IPS DF 6.9 (cell line): ENCODE data around the gene ERAP2.

Experiments used
- DNase-seq: peaks from one replicate; pipeline ENCODE4 v3.0.0-alpha.2; 2013; ENCODE audit warnings: low read depth, low spot score
- H3K27ac ChIP-seq: one replicate; pipeline ENCODE4 v1.5.1; 2013; ENCODE audit warnings: low read length, control low read depth
- H3K27me3 ChIP-seq: 2 replicates; pipeline ENCODE4 v1.6.1; 2013; ENCODE audit warnings: mild to moderate bottlenecking, low read length; ENCODE audit not compliant: control insufficient read depth, insufficient read depth
- H3K36me3 ChIP-seq: 2 replicates; pipeline ENCODE4 v1.6.1; 2013; ENCODE audit warnings: low read length; ENCODE audit not compliant: control insufficient read depth, insufficient read depth
- H3K4me1 ChIP-seq: 2 replicates; pipeline ENCODE4 v1.6.1; 2013; ENCODE audit warnings: low read length; ENCODE audit not compliant: control insufficient read depth, insufficient read depth
- H3K4me3 ChIP-seq: 2 replicates; pipeline ENCODE4 v1.5.1; 2013; ENCODE audit warnings: mild to moderate bottlenecking, low read length
- H3K9me3 ChIP-seq: 2 replicates; pipeline ENCODE4 v1.6.1; 2013; ENCODE audit warnings: low read length, inconsistent platforms; ENCODE audit not compliant: control insufficient read depth, insufficient read depth
- WGBS: extraction: QIAGEN DNeasy Blood & Tissue Kit; methylation state at CpG from one replicate; pipeline ENCODE4 v1.1.7; 2013; ENCODE audit warnings: mixed read lengths, missing lambda C conversion rate; ENCODE audit not compliant: insufficient read length, insufficient coverage; 5-methylcytosine and 5-hydroxymethylcytosine counted together

ERAP2 gene

DNA sequence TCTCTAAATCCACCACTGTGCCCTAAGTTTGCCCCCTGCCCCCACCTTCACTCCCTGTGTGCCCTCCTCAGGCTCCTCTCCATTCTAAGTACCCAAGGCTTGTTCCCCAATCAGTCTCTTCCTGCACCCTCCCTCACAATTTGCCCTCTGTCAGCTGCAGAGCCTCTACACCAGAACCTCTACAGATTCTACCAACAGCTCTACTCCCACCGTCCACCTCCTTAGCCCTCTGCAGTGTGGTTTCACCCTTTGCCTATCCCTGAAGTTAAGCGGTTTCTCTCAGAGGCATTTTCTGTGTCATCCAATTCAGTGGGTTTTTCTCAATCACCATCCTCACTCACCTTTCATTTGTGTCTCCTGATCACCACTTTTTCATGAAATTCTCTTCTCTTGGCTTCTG lies 13.2 kb upstream of the ERAP2 start:
- H3K27me3 ChIP-seq, result no peaks in the 10 kb centered on the region
- no peaks in the 10 kb centered on the region for H3K4me1 ChIP-seq
- WGBS, result no CpG with 5 or more reads among the region's 2 CpGs
- H3K4me3 ChIP-seq, result no peak overlapping the region
- no peak for DNase-seq
- H3K27ac ChIP-seq, result no peak overlapping the region
- no peaks in the 10 kb centered on the region for H3K9me3 ChIP-seq
- H3K36me3 ChIP-seq, result no peaks in the 10 kb centered on the region

DNA sequence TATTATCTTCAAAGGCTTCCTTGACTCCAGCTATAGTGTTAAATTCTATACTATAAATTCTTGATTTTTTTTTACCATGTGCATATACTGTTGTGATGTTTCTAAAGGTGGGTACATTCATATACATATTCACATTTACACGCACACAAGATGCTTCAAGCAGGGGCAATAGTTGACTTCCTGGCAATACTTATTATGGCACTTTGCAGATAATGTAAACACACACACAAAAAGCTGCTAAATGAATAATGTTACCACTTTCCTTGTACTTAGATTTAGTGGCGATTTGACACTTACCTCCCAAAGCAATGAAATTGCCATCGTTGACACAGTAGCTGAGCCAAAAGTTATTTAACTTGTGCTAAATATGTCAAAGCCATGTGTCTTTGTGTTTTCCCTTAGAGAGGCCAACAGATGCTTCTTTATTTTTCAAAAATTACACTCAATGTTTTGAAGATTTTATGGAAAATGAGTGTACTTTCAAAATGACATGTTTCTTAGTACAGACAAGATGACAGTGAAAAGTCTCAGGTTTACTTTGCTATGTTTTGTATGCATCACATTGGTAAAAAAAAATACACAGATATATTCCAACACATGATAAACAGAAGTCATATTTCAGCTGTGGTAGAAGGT lies 12.2 kb upstream of the ERAP2 start:
- no peak for DNase-seq
- Histone ChIP-seq H3K27me3 (no peaks in the 10 kb centered on the region), H3K9me3 (no peaks in the 10 kb centered on the region), H3K4me3 (no peak overlapping the region), H3K27ac (no peak overlapping the region), H3K4me1 (no peaks in the 10 kb centered on the region), H3K36me3 (no peaks in the 10 kb centered on the region)
- WGBS, result no CpG with 5 or more reads among the region's 3 CpGs

DNA sequence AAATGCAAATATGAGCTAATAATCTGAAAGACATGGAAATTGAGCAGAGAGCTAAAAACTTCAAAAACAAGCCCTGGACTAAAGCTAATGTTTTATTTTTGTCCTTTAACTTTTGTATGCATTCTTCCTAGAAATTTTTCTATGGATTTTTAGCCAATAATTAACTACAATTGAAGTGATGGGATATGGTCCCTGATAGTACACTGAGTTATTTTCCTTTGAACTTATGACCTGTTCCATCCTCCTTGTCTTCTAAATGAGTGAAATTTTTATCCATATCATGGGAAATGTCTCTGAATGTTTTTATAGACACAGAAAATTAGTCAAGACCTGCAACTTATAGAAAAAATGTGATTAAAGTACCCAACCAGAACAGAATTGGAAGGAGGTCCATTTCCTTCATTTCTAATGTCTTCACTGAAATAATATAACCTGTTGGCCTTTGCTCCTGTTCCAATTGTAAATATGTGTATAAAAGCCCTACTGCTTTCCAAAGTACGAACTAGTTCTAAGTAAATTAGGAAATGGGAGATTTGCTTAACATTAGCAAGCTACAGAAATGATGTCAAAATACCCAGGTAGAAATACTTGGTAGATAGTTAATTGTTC lies 11.3 kb upstream of the ERAP2 start:
- H3K27me3 ChIP-seq, result no peaks in the 10 kb centered on the region
- DNase-seq, result no peak
- no CpG with 5 or more reads among the region's 1 CpG for WGBS
- H3K9me3 ChIP-seq, result no peaks in the 10 kb centered on the region
- no peaks in the 10 kb centered on the region for H3K36me3 ChIP-seq
- H3K4me3 ChIP-seq, result no peak overlapping the region
- no peak overlapping the region for H3K27ac ChIP-seq
- H3K4me1 ChIP-seq, result no peaks in the 10 kb centered on the region

DNA sequence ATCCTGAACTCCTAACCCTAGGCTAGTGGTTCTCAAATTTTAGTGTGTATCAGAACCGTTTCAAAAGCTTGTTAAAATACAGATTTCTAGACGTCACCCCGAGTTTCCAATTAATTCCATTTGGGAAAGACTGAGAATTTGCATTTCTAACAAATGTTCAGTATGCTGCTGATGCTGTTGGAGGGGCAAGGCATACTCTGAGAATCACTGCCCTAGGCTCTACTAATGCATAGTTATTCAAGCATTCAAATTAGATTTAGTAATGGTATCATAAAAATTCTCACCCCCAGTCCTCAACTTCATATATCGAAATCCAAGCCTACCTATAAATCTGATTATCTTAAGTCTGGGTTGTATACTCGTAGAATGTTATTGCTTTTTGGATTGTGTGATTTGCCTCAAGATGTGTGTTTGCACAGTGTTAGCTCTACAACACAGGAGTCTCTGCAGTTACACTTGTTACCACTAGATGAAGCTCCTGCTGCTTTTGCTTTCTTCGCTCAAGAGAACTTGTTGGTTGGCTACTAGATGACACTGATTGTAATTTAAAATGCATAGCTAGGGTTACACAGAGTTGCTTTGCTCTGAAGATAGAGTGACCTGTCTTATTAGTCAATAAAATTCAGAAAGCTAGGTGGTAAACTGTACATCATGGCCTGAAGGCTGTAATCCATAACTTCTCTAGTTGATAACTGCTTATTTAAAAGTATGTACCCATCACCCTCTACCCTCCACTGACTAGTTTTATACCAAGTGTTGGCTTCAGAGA lies 7.5 kb upstream of the ERAP2 start:
- no peak overlapping the region for H3K27ac ChIP-seq
- whole genome bisulfite sequencing, result no CpG with 5 or more reads among the region's 6 CpGs
- H3K36me3 ChIP-seq, result no peaks in the 10 kb centered on the region
- H3K4me1 ChIP-seq, result peaks cover 2% of the 10 kb centered on the region; the same call in 1 of the 2 replicates
- DNase-seq, result peak; percentile 16
- no peaks in the 10 kb centered on the region for H3K9me3 ChIP-seq
- no peak overlapping the region for H3K4me3 ChIP-seq
- no peaks in the 10 kb centered on the region for H3K27me3 ChIP-seq

DNA sequence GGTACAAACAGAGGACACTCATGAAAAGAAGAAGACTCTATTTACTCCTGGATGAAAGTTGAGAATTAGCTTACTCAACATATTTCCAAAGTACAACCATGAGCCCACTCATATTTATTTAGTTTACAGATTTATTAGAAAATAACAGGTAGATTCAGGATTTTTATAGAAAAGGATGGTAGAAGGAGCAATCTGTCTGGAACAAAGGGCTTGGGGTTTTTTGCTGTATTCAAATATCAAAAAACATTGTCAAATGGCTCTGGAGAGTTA lies 7.0 kb upstream of the ERAP2 start:
- Histone ChIP-seq H3K9me3 (no peaks in the 10 kb centered on the region), H3K27ac (no peak overlapping the region), H3K27me3 (no peaks in the 10 kb centered on the region), H3K36me3 (no peaks in the 10 kb centered on the region), H3K4me1 (peaks cover 2% of the 10 kb centered on the region; the same call in 1 of the 2 replicates), H3K4me3 (no peak overlapping the region)
- DNase-seq, result no peak

DNA sequence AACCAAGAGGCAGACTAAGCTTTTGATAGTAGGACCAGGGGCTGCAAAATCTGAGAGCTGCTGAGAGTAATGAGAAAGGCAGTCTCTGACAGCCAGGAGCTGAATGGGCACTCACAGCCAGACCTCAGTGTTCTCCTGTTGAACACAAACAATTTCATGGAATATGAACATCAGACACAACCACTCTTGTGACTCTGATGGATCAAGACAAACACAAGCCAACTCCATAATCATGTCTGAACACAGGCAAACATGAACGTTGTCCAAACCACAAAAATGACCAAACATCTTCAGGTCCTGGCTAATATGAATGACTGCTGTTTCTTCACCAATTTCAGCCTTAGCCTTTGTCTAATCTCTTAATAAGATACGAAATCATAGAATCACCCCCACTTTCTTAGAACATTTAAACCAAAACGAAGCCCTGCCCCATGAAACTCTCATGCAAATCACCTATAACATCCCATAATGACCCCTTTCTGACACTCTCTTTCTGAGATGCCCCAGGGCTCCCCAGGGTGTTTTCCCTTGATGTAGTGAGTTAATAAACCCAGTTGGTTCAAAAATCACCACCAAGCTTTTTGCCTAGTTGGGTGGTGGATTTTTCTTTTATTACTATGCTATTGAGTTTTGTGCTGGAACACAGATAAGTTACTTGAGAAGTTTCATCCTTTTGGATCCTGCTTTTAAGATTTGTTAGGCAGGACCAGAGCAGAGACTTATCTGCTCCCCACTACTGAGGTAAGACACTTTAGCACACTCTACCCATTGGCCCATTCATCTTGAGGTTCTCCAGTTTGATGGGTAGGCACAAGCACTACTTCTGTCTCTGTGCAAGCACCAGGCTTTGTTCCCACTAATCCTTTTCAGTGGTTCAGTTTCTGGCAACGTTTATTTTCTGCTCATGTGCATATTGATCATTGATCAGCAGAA lies 5.9 kb upstream of the ERAP2 start:
- WGBS, result no CpG with 5 or more reads among the region's 4 CpGs
- Histone ChIP-seq H3K4me3 (no peak overlapping the region), H3K27me3 (no peaks in the 10 kb centered on the region), H3K36me3 (no peaks in the 10 kb centered on the region), H3K9me3 (no peaks in the 10 kb centered on the region), H3K4me1 (peaks cover 2% of the 10 kb centered on the region; the same call in 1 of the 2 replicates), H3K27ac (no peak overlapping the region)
- DNase-seq, result no peak

DNA sequence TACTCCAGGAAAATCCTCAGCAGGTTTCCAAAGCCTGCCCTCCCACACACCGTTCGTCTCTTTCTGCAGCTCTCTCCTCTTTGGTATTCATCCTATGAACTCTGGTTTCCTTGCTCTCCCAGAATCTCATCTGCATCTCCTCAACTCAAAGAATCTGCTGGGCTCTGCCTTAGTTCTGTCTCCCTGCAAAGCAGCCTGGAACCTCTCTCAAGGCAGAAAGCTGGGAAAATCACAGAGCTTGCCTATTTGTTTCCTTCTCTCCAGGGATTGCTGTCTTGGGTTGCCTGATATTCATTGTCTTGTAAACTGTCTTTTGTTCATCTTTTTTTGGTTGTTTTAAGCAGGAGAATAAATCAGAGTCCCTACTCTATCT lies 5.3 kb upstream of the ERAP2 start:
- Histone ChIP-seq H3K4me1 (peaks cover 2% of the 10 kb centered on the region; the same call in 1 of the 2 replicates), H3K27me3 (no peaks in the 10 kb centered on the region), H3K9me3 (no peaks in the 10 kb centered on the region), H3K27ac (no peak overlapping the region), H3K4me3 (no peak overlapping the region), H3K36me3 (no peaks in the 10 kb centered on the region)
- DNase-seq, result no peak
- WGBS, result no CpG with 5 or more reads among the region's 2 CpGs

DNA sequence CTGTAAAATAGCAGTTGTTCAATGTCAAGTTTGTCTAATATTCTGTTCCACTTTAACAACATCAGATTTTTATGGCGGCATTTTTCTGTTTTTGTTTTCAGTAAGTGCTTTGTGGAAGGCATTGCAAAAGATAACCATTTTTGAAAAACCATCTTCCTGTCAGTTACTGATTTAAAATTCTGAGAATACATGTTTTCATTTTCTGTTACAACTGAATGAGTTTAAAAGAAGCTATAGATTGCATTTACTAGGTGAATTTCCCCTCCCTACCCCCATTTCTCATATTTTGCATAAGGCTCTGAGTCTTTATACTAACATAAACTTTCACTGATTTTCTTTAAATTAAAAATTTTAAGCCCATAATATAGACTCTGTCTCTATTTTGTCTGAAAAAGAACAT lies 4.6 kb upstream of the ERAP2 start:
- no peak overlapping the region for H3K27ac ChIP-seq
- WGBS, result no CpG with 5 or more reads among the region's 1 CpG

DNA sequence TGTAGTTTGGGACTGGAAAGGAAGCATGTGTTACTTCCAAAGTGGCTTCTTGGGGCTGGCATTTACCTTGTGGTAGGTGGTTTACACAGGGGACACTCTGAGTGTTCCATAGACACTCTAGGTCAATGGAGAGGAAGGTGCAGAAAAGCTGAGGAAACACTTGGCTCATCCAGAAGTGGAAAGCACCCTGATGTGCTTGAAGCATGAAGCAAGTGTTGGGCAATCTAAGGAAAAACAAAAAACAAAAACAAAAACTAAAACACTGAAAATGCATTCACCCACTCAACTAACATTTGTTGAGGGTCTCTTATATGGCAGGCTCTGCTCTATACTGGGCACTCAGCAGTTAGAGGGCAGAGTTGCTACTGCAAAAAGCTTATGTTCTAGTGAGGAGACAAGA lies 2.9 kb upstream of the ERAP2 start:
- H3K4me1 ChIP-seq, result peaks cover 2% of the 10 kb centered on the region; the same call in 1 of the 2 replicates

More for the DNA sequence above, 4.6 kb upstream of the ERAP2 start:
- Histone ChIP-seq H3K4me1 (peaks cover 2% of the 10 kb centered on the region; the same call in 1 of the 2 replicates), H3K36me3 (no peaks in the 10 kb centered on the region), H3K9me3 (no peaks in the 10 kb centered on the region), H3K4me3 (no peak overlapping the region), H3K27me3 (no peaks in the 10 kb centered on the region)
- no peak for DNase-seq

DNA sequence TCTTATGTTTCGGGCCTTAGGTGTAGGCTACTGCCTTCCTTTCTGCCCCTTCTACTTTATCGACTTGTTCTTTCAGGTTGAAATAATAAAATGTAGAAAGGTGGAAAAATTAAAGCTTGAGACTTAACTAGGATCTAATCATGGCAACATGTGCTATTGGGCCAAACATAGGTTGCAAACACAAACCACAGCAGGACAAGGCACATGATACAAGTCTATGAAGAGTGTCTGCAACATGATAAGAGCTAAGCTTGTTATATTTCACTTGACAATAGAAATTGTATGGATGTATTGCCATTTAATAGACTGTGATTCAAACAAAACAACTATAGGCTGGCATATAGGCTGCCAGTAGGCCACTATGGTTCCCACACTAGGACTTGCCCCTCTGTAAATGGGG lies 1.7 kb upstream of the ERAP2 start:
- DNase-seq, result no peak
- no peaks in the 10 kb centered on the region for H3K36me3 ChIP-seq
- H3K9me3 ChIP-seq, result no peaks in the 10 kb centered on the region
- no peaks in the 10 kb centered on the region for H3K27me3 ChIP-seq
- H3K27ac ChIP-seq, result no peak overlapping the region
- WGBS, result no CpG with 5 or more reads among the region's 2 CpGs
- peaks cover 2% of the 10 kb centered on the region; the same call in 1 of the 2 replicates for H3K4me1 ChIP-seq
- no peak overlapping the region for H3K4me3 ChIP-seq

More for the DNA sequence above, 2.9 kb upstream of the ERAP2 start:
- Histone ChIP-seq H3K4me3 (no peak overlapping the region), H3K9me3 (no peaks in the 10 kb centered on the region), H3K27ac (no peak overlapping the region), H3K27me3 (no peaks in the 10 kb centered on the region), H3K36me3 (no peaks in the 10 kb centered on the region)
- DNase-seq, result no peak
